Gastrocnemius medialis (tissue), 4 donors: ENCODE measurements around the gene RTP5.

Experiments used
- CTCF ChIP-seq, 5 experiments: fragments of 450-650 bp in 3 of 5; fragments of 200-600 bp in 2 of 5; sonication (generic) in 2 of 5; IDR thresholded peaks in 4 of 5; conservative IDR thresholded peaks in 1 of 5; 1 replicate in 4 of 5; 2 replicates in 1 of 5; pipeline ENCODE4 v1.5.1; 2016 to 2019; ENCODE audit warnings: antibody characterized with exemption in 5 of 5, mild to moderate bottlenecking in 3 of 5, moderate library complexity in 3 of 5
- POLR2A ChIP-seq, 2 donors: fragments of 450-650 bp; IDR thresholded peaks; one replicate each; pipeline ENCODE4 v1.6.1; 2017; ENCODE audit warnings: antibody characterized with exemption in 2 of 2, mild to moderate bottlenecking in 2 of 2, moderate library complexity in 2 of 2

GRCh38 chr2:241848761-241849615 lies 20.5 kb upstream of the RTP5 start:
- TF ChIP-seq CTCF (IDR thresholded peaks at IDR 0.05 in 4 of 5, conservative IDR thresholded peaks at IDR 0.05 in 1 of 5) (no peak), POLR2A (IDR thresholded peaks at IDR 0.05) (no peak)
